GM12878 (cell line): ENCODE results near the gene NBPF3. TPM values are rescaled to one million over a fixed set of nuclear protein-coding genes. Genes with fewer than 3 reads are reported as not detected.

Experiments
- CEBPZ ChIP-seq: fragments of 150-350 bp; IDR thresholded peaks from 2 replicates; pipeline ENCODE4 v1.6.1; 2016; ENCODE audit warnings: low read depth, low read length
- ESRRA ChIP-seq: IDR thresholded peaks from 2 replicates; pipeline ENCODE4 v1.6.1; 2012; ENCODE audit warnings: mild to moderate bottlenecking, low read length, improper control_type of control experiment
- MYB ChIP-seq: fragments of 150-350 bp; IDR thresholded peaks from 2 replicates; pipeline ENCODE4 v1.6.1; 2014; ENCODE audit warnings: mild to moderate bottlenecking, low read depth, low read length, borderline replicate concordance
- RELA ChIP-seq: fragments of 450-650 bp; IDR thresholded peaks from 2 replicates; pipeline ENCODE4 v1.8.0; 2014; ENCODE audit warnings: borderline replicate concordance; ENCODE audit not compliant: partially characterized antibody
- SMAD5 ChIP-seq: IDR thresholded peaks from 2 replicates; pipeline ENCODE4 v1.6.1; 2016; ENCODE audit warnings: antibody characterized with exemption, low read depth
- SRF ChIP-seq, 2 experiments: IDR thresholded peaks; 2 replicates each; pipeline ENCODE4 v1.6.1; 2011; ENCODE audit warnings: low read depth in 2 of 2, low read length in 2 of 2, mild to moderate bottlenecking in 1 of 2, moderate library complexity in 1 of 2
- TBL1XR1 ChIP-seq: IDR thresholded peaks from 2 replicates; pipeline ENCODE4 v1.6.1; 2012; ENCODE audit warnings: low read depth, low read length, improper control_type of control experiment
- ZNF592 ChIP-seq: fragments of 450-650 bp; IDR thresholded peaks from 2 replicates; pipeline ENCODE4 v1.6.1; 2017; ENCODE audit warnings: mild to moderate bottlenecking, moderate library complexity
- polyA plus RNA-seq, 11 experiments: library from polyadenylated mRNA; depleted of rRNA in 4 of 11; unstranded in 6 of 11; stranded (reverse) in 5 of 11; fragments of >200 nt; fragmentation: Nextera tagmentation in 4 of 11; fragmentation: Illumina TruSeq in 1 of 11; extraction: Ambion mirVana in 4 of 11; extraction: Trizol in 1 of 11; gene quantifications; 1 replicate in 1 of 11; 2 replicates in 10 of 11; pipeline versions ENCODE4 v1.2.1 to v1.2.3, GENCODE V29; 2011 to 2016; ENCODE audit warnings: inconsistent platforms in 2 of 11, missing spikeins in 2 of 11, low read depth in 1 of 11
- total RNA-seq, 4 experiments: library from RNA; depleted of rRNA in 3 of 4; stranded (reverse); fragments of >200 nt in 3 of 4; fragmentation: Illumina TruSeq in 1 of 4; extraction: Trizol in 1 of 4; gene quantifications; 2 replicates each; pipeline versions ENCODE4 v1.2.1 to v1.2.3, GENCODE V29; 2013 to 2021
- TF ChIP-seq, protein P1 (sequence below): fragments of 450-650 bp; formaldehyde crosslinking; IDR thresholded peaks from 2 replicates; pipeline ENCODE4 v1.5.0; 2022; ENCODE audit warnings: mild to moderate bottlenecking, missing genetic modification characterization
- TF ChIP-seq, protein P2 (sequence below): fragments of 450-650 bp; IDR thresholded peaks from 2 replicates; pipeline ENCODE4 v1.6.1; 2017; ENCODE audit warnings: antibody characterized with exemption, mild to moderate bottlenecking, moderate library complexity
- TF ChIP-seq, protein P3 (sequence below): IDR thresholded peaks from 2 replicates; pipeline ENCODE4 v1.6.1; 2012; ENCODE audit warnings: low read depth, low read length, improper control_type of control experiment

Gene NBPF3
- total and polyA plus RNA-seq, 10 of the 15 experiments (the other 5 are each of a cell fraction or from before 2014, with no cell fraction given): 0.56 to 4.4 (median 2.7) TPM

DNA sequence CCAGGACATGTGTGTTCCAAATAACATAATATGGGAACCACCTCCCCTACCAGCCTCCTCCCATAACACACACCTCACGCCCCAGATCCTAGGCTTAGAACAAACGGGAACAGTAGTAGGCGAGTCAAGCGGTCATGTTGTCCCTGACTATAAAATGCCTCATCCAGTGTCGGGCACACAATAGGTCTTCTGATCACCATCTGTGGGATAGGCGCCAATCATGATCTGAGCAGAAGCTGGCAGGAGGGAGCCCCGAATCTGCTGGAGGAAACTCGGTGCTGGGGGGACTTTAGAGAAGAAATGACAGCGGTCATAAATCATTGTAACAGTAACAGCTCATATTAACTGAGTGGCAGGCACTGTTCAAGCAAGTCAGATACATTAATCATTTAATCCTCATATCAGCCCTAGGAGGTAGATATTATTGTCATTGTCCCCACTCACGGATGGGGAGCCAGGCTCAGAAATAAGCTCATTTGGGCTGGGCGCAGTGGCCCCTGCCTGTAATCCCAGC lies 82.6 kb downstream of the NBPF3 start (continued):
- TF ChIP-seq, protein P1, sequence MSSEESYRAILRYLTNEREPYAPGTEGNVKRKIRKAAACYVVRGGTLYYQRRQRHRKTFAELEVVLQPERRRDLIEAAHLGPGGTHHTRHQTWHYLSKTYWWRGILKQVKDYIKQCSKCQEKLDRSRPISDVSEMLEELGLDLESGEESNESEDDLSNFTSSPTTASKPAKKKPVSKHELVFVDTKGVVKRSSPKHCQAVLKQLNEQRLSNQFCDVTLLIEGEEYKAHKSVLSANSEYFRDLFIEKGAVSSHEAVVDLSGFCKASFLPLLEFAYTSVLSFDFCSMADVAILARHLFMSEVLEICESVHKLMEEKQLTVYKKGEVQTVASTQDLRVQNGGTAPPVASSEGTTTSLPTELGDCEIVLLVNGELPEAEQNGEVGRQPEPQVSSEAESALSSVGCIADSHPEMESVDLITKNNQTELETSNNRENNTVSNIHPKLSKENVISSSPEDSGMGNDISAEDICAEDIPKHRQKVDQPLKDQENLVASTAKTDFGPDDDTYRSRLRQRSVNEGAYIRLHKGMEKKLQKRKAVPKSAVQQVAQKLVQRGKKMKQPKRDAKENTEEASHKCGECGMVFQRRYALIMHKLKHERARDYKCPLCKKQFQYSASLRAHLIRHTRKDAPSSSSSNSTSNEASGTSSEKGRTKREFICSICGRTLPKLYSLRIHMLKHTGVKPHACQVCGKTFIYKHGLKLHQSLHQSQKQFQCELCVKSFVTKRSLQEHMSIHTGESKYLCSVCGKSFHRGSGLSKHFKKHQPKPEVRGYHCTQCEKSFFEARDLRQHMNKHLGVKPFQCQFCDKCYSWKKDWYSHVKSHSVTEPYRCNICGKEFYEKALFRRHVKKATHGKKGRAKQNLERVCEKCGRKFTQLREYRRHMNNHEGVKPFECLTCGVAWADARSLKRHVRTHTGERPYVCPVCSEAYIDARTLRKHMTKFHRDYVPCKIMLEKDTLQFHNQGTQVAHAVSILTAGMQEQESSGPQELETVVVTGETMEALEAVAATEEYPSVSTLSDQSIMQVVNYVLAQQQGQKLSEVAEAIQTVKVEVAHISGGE (CRISPR knock-in tag): no peak
- TF ChIP-seq MYB (no peak), TBL1XR1 (no peak), SRF (IDR thresholded peaks at IDR 0.05; ENCODE audit: low read depth in 2 of 2, low read length in 2 of 2) (no peak), ESRRA (no peak), RELA (no peak), CEBPZ (no peak), ZNF592 (no peak), SMAD5 (no peak)
- TF ChIP-seq, protein P2, sequence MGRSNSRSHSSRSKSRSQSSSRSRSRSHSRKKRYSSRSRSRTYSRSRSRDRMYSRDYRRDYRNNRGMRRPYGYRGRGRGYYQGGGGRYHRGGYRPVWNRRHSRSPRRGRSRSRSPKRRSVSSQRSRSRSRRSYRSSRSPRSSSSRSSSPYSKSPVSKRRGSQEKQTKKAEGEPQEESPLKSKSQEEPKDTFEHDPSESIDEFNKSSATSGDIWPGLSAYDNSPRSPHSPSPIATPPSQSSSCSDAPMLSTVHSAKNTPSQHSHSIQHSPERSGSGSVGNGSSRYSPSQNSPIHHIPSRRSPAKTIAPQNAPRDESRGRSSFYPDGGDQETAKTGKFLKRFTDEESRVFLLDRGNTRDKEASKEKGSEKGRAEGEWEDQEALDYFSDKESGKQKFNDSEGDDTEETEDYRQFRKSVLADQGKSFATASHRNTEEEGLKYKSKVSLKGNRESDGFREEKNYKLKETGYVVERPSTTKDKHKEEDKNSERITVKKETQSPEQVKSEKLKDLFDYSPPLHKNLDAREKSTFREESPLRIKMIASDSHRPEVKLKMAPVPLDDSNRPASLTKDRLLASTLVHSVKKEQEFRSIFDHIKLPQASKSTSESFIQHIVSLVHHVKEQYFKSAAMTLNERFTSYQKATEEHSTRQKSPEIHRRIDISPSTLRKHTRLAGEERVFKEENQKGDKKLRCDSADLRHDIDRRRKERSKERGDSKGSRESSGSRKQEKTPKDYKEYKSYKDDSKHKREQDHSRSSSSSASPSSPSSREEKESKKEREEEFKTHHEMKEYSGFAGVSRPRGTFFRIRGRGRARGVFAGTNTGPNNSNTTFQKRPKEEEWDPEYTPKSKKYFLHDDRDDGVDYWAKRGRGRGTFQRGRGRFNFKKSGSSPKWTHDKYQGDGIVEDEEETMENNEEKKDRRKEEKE: no peak
- TF ChIP-seq, protein P3, sequence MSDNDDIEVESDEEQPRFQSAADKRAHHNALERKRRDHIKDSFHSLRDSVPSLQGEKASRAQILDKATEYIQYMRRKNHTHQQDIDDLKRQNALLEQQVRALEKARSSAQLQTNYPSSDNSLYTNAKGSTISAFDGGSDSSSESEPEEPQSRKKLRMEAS: no peak
- TF ChIP-seq, all 136 proteins: peak for 0
